Measurements from ENCODE around the gene HELZ. TPM values are rescaled to one million over a fixed set of nuclear protein-coding genes. Genes with fewer than 3 reads are reported as not detected.

The HELZ gene
- total RNA-seq, 1 donor from 2014 or later, result 53.4 TPM

- Mint-ChIP-seq H3K9me3 (ENCODE audit: unreplicated experiment) (peaks cover 26% of the 10 kb centered on the region), H3K4me1 (ENCODE audit: low read depth, unreplicated experiment) (no peaks in the 10 kb centered on the region), H3K27ac (ENCODE audit: unreplicated experiment) (no peak overlapping the region), H3K4me3 (ENCODE audit: unreplicated experiment) (no peak overlapping the region), H3K36me3 (ENCODE audit: low read depth, unreplicated experiment) (peaks cover 5% of the 10 kb centered on the region), H3K27me3 (ENCODE audit: low read depth, unreplicated experiment) (peaks cover 37% of the 10 kb centered on the region)
- FAIRE-seq (no peak), DNase-seq (ENCODE audit: low read depth) (no peak)
- Histone ChIP-seq H4K20me1 (ENCODE audit: insufficient read depth, low read length) (no peaks in the 10 kb centered on the region), H3K9me3 (ENCODE audit: insufficient read depth, low read depth, low read length) (peaks cover 12% of the 10 kb centered on the region), H2AFZ (ENCODE audit: low read depth, low read length) (no peak overlapping the region), H3K27me3 (ENCODE audit: insufficient read depth, low read length) (no peaks in the 10 kb centered on the region), H3K79me2 (ENCODE audit: insufficient read depth, low read length) (no peaks in the 10 kb centered on the region), H3K4me3 (ENCODE audit: insufficient read depth, low read depth, low read length) (no peak overlapping the region), H3K36me3 (ENCODE audit: insufficient read depth, low read length) (no peaks in the 10 kb centered on the region), H3K4me1 (ENCODE audit: insufficient read depth, low read length) (no peaks in the 10 kb centered on the region), H3K27ac (ENCODE audit: low read depth, low read length) (no peak overlapping the region), H3K4me2 (ENCODE audit: low read length) (no peak overlapping the region), H3K9ac (ENCODE audit: low read length) (no peak overlapping the region)
- TF ChIP-seq, protein P1, sequence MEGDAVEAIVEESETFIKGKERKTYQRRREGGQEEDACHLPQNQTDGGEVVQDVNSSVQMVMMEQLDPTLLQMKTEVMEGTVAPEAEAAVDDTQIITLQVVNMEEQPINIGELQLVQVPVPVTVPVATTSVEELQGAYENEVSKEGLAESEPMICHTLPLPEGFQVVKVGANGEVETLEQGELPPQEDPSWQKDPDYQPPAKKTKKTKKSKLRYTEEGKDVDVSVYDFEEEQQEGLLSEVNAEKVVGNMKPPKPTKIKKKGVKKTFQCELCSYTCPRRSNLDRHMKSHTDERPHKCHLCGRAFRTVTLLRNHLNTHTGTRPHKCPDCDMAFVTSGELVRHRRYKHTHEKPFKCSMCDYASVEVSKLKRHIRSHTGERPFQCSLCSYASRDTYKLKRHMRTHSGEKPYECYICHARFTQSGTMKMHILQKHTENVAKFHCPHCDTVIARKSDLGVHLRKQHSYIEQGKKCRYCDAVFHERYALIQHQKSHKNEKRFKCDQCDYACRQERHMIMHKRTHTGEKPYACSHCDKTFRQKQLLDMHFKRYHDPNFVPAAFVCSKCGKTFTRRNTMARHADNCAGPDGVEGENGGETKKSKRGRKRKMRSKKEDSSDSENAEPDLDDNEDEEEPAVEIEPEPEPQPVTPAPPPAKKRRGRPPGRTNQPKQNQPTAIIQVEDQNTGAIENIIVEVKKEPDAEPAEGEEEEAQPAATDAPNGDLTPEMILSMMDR (IDR thresholded peaks at IDR 0.05; ENCODE audit: insufficient read depth, low read depth, low read length), result no peak
- TF ChIP-seq EZH2 (IDR thresholded peaks at IDR 0.05; ENCODE audit: insufficient read depth, low read length), result no peak
Observed at GRCh38 chr17:67051155-67051538, 193.8 kb downstream of the HELZ start.

DNA sequence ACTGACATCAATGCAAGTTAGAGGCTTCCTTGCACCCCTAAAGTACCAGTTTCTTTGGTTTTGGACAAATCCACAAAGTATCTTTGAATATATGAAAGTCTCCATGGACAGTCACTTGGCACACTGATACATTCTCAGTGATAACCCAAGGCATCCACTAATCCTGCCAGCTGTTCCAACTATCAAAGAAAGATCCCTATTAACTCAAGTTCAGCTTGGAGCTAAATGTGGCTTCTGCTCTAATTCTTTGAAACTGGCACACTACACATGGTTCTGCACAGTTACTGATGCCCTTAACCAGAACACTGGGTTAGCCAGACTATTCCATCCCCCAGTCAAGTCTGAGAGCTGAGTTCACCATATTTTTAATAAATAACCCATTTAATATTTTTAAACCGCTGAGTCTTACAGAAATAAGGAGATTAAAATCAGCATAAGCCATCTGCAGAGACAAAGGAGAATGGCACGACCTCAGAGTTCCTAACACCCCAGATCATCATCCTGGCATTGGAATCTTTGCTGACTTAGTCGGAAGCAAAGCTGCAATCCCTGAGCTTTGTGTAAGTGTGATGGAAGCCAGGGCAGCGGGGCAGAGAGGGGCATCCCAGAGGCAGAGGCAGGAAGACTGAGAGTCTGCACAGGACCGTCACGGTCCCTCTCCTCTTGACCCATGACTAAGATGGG, 194.4 kb downstream of the HELZ start:
- no peak for TF ChIP-seq EZH2 (IDR thresholded peaks at IDR 0.05; ENCODE audit: insufficient read depth, low read length)
- TF ChIP-seq, protein P1 (IDR thresholded peaks at IDR 0.05; ENCODE audit: insufficient read depth, low read depth, low read length), result no peak
- H3K27me3 Mint-ChIP-seq (ENCODE audit: low read depth, unreplicated experiment), result peaks cover 42% of the 10 kb centered on the region
- no peak overlapping the region for H3K4me3 Mint-ChIP-seq (ENCODE audit: unreplicated experiment)
- no peak overlapping the region for H2AFZ ChIP-seq (ENCODE audit: low read depth, low read length)
- H3K27me3 ChIP-seq (ENCODE audit: insufficient read depth, low read length), result no peaks in the 10 kb centered on the region
- FAIRE-seq, result no peak
- H3K9me3 ChIP-seq (ENCODE audit: insufficient read depth, low read depth, low read length), result peaks cover 12% of the 10 kb centered on the region
- no peak overlapping the region for H3K27ac ChIP-seq (ENCODE audit: low read depth, low read length)
- peaks cover 5% of the 10 kb centered on the region for H3K36me3 Mint-ChIP-seq (ENCODE audit: low read depth, unreplicated experiment)
- peaks cover 26% of the 10 kb centered on the region for H3K9me3 Mint-ChIP-seq (ENCODE audit: unreplicated experiment)
- no peak overlapping the region for H3K9ac ChIP-seq (ENCODE audit: low read length)
- H4K20me1 ChIP-seq (ENCODE audit: insufficient read depth, low read length), result no peaks in the 10 kb centered on the region
- no peaks in the 10 kb centered on the region for H3K4me1 Mint-ChIP-seq (ENCODE audit: low read depth, unreplicated experiment)
- no peaks in the 10 kb centered on the region for H3K79me2 ChIP-seq (ENCODE audit: insufficient read depth, low read length)
- no peak overlapping the region for H3K4me2 ChIP-seq (ENCODE audit: low read length)
- no peak overlapping the region for H3K27ac Mint-ChIP-seq (ENCODE audit: unreplicated experiment)
- no peaks in the 10 kb centered on the region for H3K36me3 ChIP-seq (ENCODE audit: insufficient read depth, low read length)
- no peaks in the 10 kb centered on the region for H3K4me1 ChIP-seq (ENCODE audit: insufficient read depth, low read length)
- no peak overlapping the region for H3K4me3 ChIP-seq (ENCODE audit: insufficient read depth, low read depth, low read length)
- no peak for DNase-seq (ENCODE audit: low read depth)

DNA sequence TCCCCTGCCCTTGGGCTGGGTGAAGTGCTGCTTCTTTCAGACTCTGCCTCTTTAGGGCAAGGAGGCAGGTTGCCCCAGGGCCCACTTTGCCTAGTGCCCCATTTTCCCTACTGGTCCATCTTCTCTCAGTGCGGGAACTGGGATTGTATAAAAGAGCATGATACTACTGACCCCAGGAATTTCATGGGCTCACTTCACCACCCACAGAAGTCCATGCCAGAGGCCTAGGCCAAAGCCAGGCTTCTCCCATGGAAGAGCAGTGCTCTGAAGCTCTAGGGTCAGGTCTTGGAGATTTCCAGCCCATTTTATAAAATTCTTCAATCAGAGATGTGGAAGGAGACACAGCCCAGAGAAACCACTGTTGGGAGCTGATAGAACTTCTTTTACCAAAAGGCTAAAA, 194.9 kb downstream of the HELZ start:
- Mint-ChIP-seq H3K4me1 (ENCODE audit: low read depth, unreplicated experiment) (no peaks in the 10 kb centered on the region), H3K36me3 (ENCODE audit: low read depth, unreplicated experiment) (peaks cover 5% of the 10 kb centered on the region), H3K27ac (ENCODE audit: unreplicated experiment) (no peak overlapping the region), H3K27me3 (ENCODE audit: low read depth, unreplicated experiment) (peaks cover 39% of the 10 kb centered on the region), H3K9me3 (ENCODE audit: unreplicated experiment) (peaks cover 26% of the 10 kb centered on the region), H3K4me3 (ENCODE audit: unreplicated experiment) (no peak overlapping the region)
- Histone ChIP-seq H3K36me3 (ENCODE audit: insufficient read depth, low read length) (no peaks in the 10 kb centered on the region), H3K27me3 (ENCODE audit: insufficient read depth, low read length) (no peaks in the 10 kb centered on the region), H3K4me3 (ENCODE audit: insufficient read depth, low read depth, low read length) (no peak overlapping the region), H3K9me3 (ENCODE audit: insufficient read depth, low read depth, low read length) (peaks cover 12% of the 10 kb centered on the region), H3K79me2 (ENCODE audit: insufficient read depth, low read length) (no peaks in the 10 kb centered on the region), H3K4me1 (ENCODE audit: insufficient read depth, low read length) (no peaks in the 10 kb centered on the region), H3K9ac (ENCODE audit: low read length) (no peak overlapping the region), H3K4me2 (ENCODE audit: low read length) (no peak overlapping the region), H3K27ac (ENCODE audit: low read depth, low read length) (no peak overlapping the region), H4K20me1 (ENCODE audit: insufficient read depth, low read length) (no peaks in the 10 kb centered on the region), H2AFZ (ENCODE audit: low read depth, low read length) (no peak overlapping the region)
- FAIRE-seq, result no peak
- TF ChIP-seq, protein P1 (IDR thresholded peaks at IDR 0.05; ENCODE audit: insufficient read depth, low read depth, low read length), result no peak
- no peak for TF ChIP-seq EZH2 (IDR thresholded peaks at IDR 0.05; ENCODE audit: insufficient read depth, low read length)
- no peak for DNase-seq (ENCODE audit: low read depth)
